Retinal pigment epithelial cell (primary cell): ENCODE measurements around the gene WNT4.

Source experiments
- DNase-seq: peaks from one replicate; pipeline ENCODE4 v3.0.0-alpha.2; 2010; ENCODE audit warnings: low read depth
- H3K4me3 ChIP-seq: 2 replicates; pipeline ENCODE4 v1.5.1; 2011; ENCODE audit warnings: mild to moderate bottlenecking, low read length, control low read depth, moderate library complexity
- TF ChIP-seq, protein P1 (sequence below): conservative IDR thresholded peaks from 2 replicates; pipeline ENCODE4 v1.5.1; 2011; ENCODE audit warnings: low read depth, low read length, control low read depth, inconsistent platforms

Gene WNT4

DNA sequence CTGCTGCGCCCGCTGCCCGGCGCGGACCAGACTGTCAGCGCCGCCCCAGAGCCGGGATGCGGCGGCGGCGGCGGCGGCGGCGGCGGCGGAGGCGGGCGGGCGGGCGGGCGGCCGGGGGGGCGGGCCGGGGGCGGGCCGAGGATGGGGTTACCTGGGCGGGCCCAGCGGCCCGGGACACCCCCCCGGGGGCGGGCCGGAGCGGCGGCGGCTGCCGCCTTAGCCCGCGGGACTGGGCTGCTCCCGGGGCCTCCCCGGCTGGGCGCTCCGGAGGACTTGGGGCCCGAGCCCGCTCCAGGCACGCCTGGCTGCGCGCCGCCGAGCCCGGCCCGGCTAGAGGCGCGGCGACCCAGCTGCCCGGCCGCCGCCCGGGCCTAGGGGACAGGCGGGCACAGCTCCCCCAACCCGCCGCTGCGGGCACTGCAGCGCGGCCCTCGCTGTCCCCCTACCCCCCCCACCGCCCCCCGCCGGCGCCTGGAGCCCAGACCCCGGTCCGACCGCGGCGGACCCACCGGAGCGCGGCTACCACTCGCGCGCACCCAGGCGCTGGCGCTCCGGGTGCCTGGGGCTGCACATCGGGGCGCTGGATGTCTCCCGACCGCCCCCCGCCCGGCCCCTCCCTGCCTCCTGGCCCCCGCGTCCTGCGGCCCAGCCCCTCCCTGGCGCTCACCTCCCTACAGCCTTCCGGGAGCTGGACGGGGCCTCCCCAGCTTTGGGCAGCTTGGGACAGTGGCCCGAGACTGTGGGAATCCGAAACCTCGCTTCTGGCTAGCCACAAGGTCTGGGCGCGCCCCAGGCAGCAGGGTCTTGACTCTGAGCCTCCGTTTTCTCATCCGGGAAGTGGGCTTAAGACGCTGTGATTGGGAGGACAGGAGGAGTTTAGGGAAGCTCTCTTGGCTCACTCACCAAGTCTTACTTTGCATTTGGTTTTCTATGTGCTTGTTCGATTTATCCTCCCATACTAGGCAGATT lies at the start of gene WNT4:
WNT4 (minus strand) TSS at position 33 of the 969 bp plus-strand sequence. CDS start 175 bp downstream, outside the sequence.
- H3K4me3 ChIP-seq = peak within 1 kb of the TSS; percentile 41
- no peak for DNase-seq
- TF ChIP-seq, protein P1, sequence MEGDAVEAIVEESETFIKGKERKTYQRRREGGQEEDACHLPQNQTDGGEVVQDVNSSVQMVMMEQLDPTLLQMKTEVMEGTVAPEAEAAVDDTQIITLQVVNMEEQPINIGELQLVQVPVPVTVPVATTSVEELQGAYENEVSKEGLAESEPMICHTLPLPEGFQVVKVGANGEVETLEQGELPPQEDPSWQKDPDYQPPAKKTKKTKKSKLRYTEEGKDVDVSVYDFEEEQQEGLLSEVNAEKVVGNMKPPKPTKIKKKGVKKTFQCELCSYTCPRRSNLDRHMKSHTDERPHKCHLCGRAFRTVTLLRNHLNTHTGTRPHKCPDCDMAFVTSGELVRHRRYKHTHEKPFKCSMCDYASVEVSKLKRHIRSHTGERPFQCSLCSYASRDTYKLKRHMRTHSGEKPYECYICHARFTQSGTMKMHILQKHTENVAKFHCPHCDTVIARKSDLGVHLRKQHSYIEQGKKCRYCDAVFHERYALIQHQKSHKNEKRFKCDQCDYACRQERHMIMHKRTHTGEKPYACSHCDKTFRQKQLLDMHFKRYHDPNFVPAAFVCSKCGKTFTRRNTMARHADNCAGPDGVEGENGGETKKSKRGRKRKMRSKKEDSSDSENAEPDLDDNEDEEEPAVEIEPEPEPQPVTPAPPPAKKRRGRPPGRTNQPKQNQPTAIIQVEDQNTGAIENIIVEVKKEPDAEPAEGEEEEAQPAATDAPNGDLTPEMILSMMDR = peak; percentile 12

DNA sequence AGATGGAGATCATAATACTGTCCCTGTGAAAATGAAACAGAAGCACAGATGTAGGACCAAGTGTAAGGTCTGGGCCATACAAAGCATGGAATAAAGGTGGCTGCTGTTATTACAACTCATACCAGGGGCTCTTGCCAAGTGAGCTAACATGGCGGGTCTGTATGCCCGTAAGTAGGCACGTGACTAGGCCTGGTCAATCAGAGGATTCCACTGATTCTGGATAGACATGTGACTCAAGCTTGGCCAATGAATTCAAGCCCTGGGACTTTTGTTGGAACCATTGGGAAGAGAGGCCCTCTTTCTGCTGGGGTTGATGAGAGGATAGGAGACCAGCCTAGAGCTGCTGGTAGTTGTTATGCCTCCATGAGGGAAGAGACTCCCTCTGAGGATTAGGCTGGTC lies 47.8 kb upstream of the WNT4 start:
- TF ChIP-seq, protein P1 = no peak
- no peak overlapping the region for H3K4me3 ChIP-seq
- DNase-seq = no peak

DNA sequence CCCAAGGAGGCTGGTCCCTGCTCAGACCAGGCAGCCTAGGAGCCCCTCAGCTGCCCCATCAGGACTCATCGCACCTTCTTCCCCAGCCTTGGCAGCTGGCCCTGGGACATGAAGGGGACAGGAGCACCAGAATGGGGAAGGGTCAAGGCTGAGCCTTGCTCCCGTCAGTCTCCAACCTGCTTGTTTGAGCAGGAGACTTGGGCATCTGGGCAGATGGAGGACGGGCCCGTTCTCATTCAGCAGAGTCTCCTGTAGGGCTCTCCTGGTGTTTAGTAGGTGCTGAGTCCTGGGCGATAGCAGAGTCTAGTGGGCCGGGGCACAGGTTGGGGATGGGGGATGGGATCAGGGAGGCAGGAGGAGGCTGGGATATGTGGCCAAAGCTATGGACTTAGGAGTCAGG lies 47.4 kb upstream of the WNT4 start:
- DNase-seq = no peak
- H3K4me3 ChIP-seq = no peak overlapping the region
- TF ChIP-seq, protein P1 = no peak

GRCh38 chr1:22189619-22190018 lies 46.7 kb upstream of the WNT4 start:
- no peak overlapping the region for H3K4me3 ChIP-seq
- TF ChIP-seq, protein P1 = no peak
- no peak for DNase-seq

DNA sequence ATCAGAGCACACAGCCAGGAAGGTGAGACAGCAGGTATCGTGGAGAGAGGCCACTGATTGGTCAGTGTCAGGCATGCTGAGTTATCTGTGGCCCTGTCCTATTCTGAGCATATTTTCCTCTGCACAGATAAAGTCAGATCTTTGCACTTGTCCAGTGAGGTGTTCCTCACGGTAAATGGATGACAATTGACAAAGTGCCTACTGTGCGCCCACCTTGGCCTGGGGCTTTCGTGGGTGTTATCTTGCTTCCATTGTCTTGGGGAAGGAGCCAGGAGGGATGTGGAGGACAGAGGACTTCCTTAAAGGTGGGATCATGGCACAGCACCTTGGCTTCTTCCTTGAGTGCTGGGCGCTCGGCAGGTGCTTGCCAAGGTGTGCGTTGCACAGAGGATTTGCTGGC lies 46.0 kb upstream of the WNT4 start:
- no peak for DNase-seq
- no peak overlapping the region for H3K4me3 ChIP-seq
- TF ChIP-seq, protein P1 = no peak

GRCh38 chr1:22188436-22188835 lies 45.5 kb upstream of the WNT4 start:
- TF ChIP-seq, protein P1 = no peak
- DNase-seq = no peak

DNA sequence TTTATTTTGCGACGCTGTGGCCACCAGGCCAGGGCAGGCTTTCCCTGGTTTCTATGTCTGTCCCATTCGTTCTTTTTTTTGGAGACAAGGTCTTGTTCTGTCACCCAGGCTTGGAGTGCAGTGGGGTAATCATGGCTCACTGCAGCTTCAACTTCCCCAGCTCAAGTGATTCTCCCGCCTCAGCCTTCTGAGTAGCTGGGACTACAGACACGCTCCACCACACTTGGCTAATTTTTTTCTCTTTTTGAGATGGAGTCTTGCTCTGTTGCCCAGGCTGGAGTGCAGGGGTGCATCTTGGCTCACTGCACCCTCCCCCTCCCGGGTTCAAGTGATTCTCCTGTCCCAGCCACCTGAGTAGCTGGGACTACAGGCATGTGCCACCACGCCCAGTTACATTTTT lies 43.4 kb upstream of the WNT4 start:
- TF ChIP-seq, protein P1 = no peak
- no peak overlapping the region for H3K4me3 ChIP-seq
- DNase-seq = no peak

More at GRCh38 chr1:22188436-22188835, 45.5 kb upstream of the WNT4 start:
- H3K4me3 ChIP-seq = no peak overlapping the region
